Measurements from ENCODE around the gene FNDC4. TPM values are rescaled to one million over a fixed set of nuclear protein-coding genes. Genes with fewer than 3 reads are reported as not detected.

Gene FNDC4
- total RNA-seq, 2 experiments from 2014 or later: not detected

DNA sequence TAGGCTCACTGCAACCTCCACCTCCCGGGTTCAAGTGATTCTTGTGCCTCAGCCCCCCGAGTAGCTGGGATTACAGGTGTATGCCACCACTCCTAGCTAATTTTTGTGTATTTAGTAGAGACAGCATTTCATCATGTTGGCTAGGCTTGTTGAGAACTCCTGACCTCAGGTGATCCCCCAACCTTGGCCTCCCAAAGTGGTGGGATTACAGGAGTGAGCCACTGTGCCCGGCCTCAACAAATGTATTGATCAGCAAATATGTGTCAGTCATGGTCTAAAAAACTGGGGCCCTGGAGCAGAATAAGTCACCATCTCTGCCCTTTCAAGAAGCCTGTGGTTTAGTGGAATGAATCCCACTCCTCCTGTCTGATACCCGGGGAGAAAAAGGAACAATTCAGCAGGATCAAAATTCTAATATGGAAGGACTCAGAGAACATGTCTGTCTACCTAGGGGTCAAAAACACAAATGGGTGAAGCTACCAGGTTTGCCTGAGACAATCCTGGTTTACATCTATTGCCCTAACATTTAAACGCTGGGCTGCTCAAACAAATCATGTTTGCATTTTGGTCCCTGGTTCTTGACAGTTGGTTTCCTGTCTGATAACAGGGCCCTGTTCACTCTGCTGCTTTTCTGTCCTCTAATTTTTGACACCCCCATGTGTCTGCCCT, 23.2 kb upstream of the FNDC4 start:
- ATAC-seq (ENCODE audit: poor library complexity) (no peak), DNase-seq (no peak)
- peaks cover 39% of the 10 kb centered on the region for H3K27me3 Mint-ChIP-seq
- H3K27me3 ChIP-seq (ENCODE audit: control insufficient read depth in 1 of 2, insufficient read depth in 2 of 2, low read length in 2 of 2): peaks cover 0 to 7% of the 10 kb centered on the region in 2 experiments
- ChIA-PET CTCF (no interaction called here), POLR2A (no interaction called here)
- H3K4me3 Mint-ChIP-seq: no peak overlapping the region
- no peaks in the 10 kb centered on the region for H3K36me3 ChIP-seq (ENCODE audit: insufficient read depth, low read length)
- no peak overlapping the region for H3K4me3 ChIP-seq (ENCODE audit: low read length)
- peaks cover 0 to 6% of the 10 kb centered on the region in 2 experiments for H3K9me3 ChIP-seq (ENCODE audit: control insufficient read depth in 1 of 2, insufficient read depth in 1 of 2, low read length in 2 of 2)
- no peak overlapping the region for H3K27ac ChIP-seq (ENCODE audit: low read depth in 1 of 2, low read length in 2 of 2)
- intact Hi-C loops (cut with DNase I, micrococcal nuclease): no loop called here
- no peaks in the 10 kb centered on the region for H3K4me1 ChIP-seq (ENCODE audit: insufficient read depth, low read length)
- no peaks in the 10 kb centered on the region for H3K4me1 Mint-ChIP-seq (ENCODE audit: low read depth)
- H3K27ac Mint-ChIP-seq: no peak overlapping the region
- no peaks in the 10 kb centered on the region for H3K9me3 Mint-ChIP-seq
- TF ChIP-seq, protein P1, sequence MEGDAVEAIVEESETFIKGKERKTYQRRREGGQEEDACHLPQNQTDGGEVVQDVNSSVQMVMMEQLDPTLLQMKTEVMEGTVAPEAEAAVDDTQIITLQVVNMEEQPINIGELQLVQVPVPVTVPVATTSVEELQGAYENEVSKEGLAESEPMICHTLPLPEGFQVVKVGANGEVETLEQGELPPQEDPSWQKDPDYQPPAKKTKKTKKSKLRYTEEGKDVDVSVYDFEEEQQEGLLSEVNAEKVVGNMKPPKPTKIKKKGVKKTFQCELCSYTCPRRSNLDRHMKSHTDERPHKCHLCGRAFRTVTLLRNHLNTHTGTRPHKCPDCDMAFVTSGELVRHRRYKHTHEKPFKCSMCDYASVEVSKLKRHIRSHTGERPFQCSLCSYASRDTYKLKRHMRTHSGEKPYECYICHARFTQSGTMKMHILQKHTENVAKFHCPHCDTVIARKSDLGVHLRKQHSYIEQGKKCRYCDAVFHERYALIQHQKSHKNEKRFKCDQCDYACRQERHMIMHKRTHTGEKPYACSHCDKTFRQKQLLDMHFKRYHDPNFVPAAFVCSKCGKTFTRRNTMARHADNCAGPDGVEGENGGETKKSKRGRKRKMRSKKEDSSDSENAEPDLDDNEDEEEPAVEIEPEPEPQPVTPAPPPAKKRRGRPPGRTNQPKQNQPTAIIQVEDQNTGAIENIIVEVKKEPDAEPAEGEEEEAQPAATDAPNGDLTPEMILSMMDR (IDR thresholded peaks at IDR 0.05): no peak
- H3K36me3 Mint-ChIP-seq (ENCODE audit: low read depth): no peaks in the 10 kb centered on the region

DNA sequence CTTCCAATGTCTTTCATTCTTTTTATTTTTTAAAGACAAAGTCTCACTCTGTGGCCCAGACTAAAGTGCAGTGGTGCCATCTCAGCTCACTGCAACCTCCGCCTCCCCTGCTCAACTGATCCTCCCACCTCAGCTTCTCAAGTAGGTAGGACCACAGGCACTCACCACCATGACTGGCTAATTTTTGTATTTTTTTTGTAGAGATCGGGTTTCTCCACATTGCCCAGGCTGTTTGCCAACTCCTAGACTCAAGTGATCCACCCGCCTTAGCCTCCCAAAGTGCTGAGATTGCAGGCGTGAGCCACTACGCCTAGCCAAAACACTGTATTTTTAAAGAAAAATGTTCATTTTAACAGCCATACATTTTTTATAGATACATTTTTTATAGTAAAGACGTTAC, 14.3 kb upstream of the FNDC4 start:
- H3K4me3 ChIP-seq (ENCODE audit: low read length): no peak overlapping the region
- Mint-ChIP-seq H3K27ac (no peak overlapping the region), H3K4me1 (ENCODE audit: low read depth) (no peaks in the 10 kb centered on the region), H3K27me3 (peaks cover 8% of the 10 kb centered on the region), H3K4me3 (no peak overlapping the region), H3K36me3 (ENCODE audit: low read depth) (no peaks in the 10 kb centered on the region), H3K9me3 (no peaks in the 10 kb centered on the region)
- H3K36me3 ChIP-seq (ENCODE audit: insufficient read depth, low read length): no peaks in the 10 kb centered on the region
- TF ChIP-seq, protein P1 (IDR thresholded peaks at IDR 0.05): no peak
- intact Hi-C loops (cut with DNase I, micrococcal nuclease): no loop called here
- ATAC-seq (ENCODE audit: poor library complexity): no peak
- CTCF ChIA-PET: no interaction called here
- POLR2A ChIA-PET: no interaction called here
- H3K27me3 ChIP-seq (ENCODE audit: control insufficient read depth in 1 of 2, insufficient read depth in 2 of 2, low read length in 2 of 2): no peaks in the 10 kb centered on the region
- H3K4me1 ChIP-seq (ENCODE audit: insufficient read depth, low read length): no peaks in the 10 kb centered on the region
- no peak for DNase-seq
- H3K9me3 ChIP-seq (ENCODE audit: control insufficient read depth in 1 of 2, insufficient read depth in 1 of 2, low read length in 2 of 2): no peaks in the 10 kb centered on the region
- H3K27ac ChIP-seq (ENCODE audit: low read depth in 1 of 2, low read length in 2 of 2): no peak overlapping the region

DNA sequence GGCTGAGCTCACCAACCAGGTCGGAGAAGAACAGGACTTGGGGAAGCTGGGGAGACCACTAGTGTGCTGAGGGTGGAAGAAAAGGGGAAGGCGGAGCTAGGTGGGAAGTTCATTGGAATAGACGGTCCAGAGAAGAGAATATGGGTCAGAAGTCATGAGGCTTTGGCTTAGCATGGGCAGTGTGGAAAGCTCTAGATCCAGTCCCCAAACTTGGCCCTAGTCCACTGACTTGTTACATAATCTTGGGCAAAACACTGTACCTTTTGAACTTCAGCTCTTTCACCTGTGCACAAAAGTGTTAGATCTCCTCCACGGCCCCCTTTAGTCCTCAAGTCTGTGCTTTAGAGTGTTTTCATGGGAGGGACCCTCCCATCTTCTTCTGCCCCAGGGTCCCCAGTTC, 12.3 kb upstream of the FNDC4 start:
- intact Hi-C loops (cut with DNase I, micrococcal nuclease): no loop called here
- POLR2A ChIA-PET: no interaction called here
- CTCF ChIA-PET: no interaction called here

More for the DNA sequence above, 12.3 kb upstream of the FNDC4 start:
- H3K4me3 Mint-ChIP-seq: no peak overlapping the region
- Histone ChIP-seq H3K36me3 (ENCODE audit: insufficient read depth, low read length) (no peaks in the 10 kb centered on the region), H3K9me3 (ENCODE audit: control insufficient read depth in 1 of 2, insufficient read depth in 1 of 2, low read length in 2 of 2) (no peaks in the 10 kb centered on the region), H3K4me3 (ENCODE audit: low read length) (no peak overlapping the region), H3K27ac (ENCODE audit: low read depth in 1 of 2, low read length in 2 of 2) (no peak overlapping the region), H3K27me3 (ENCODE audit: control insufficient read depth in 1 of 2, insufficient read depth in 2 of 2, low read length in 2 of 2) (no peaks in the 10 kb centered on the region), H3K4me1 (ENCODE audit: insufficient read depth, low read length) (no peaks in the 10 kb centered on the region)
- no peak for ATAC-seq (ENCODE audit: poor library complexity)
- H3K27me3 Mint-ChIP-seq: no peaks in the 10 kb centered on the region
- TF ChIP-seq, protein P1 (IDR thresholded peaks at IDR 0.05): no peak
- no peak for DNase-seq
- H3K9me3 Mint-ChIP-seq: no peaks in the 10 kb centered on the region
- no peak overlapping the region for H3K27ac Mint-ChIP-seq
- no peaks in the 10 kb centered on the region for H3K36me3 Mint-ChIP-seq (ENCODE audit: low read depth)
- no peaks in the 10 kb centered on the region for H3K4me1 Mint-ChIP-seq (ENCODE audit: low read depth)

Data from CD4-positive, alpha-beta T cell (primary cell).